PC-9 (cell line): Measurements from ENCODE around the gene AMZ1. TPM values are rescaled to one million over a fixed set of nuclear protein-coding genes. Genes with fewer than 3 reads are reported as not detected.

ENCODE experiments used
- BruUV-seq: library from RNA; stranded (reverse); fragments of 400-500 nt; replicated peaks from 2 replicates; lab custom pipeline; 2021; lab: Mats Ljungman, UMichigan
- CTCF ChIA-PET: fragments of 300-600 bp; sonication (Branson Sonifier 250); formaldehyde crosslinking; loops from one replicate; lab custom pipeline; 2022; ENCODE audit warnings: antibody characterized with exemption; lab: Charles Lee
- POLR2A ChIA-PET: fragments of 300-600 bp; sonication (Branson Sonifier 250); formaldehyde crosslinking; loops from one replicate; lab custom pipeline; 2022; ENCODE audit warnings: antibody characterized with exemption; ENCODE audit not compliant: unreplicated experiment; lab: Charles Lee
- DNase-seq, 2 experiments: peaks; one replicate each; pipeline versions ENCODE4 v3.0.0 to v3.0.0-alpha.2; 2015 to 2022; ENCODE audit warnings: mixed read lengths in 1 of 2
- H2AFZ ChIP-seq: fragments of 200-600 bp; sonication (generic); 2 replicates; pipeline ENCODE4 v1.8.1; 2017; ENCODE audit warnings: antibody characterized with exemption
- H3F3A ChIP-seq: fragments of 200-600 bp; sonication (generic); 2 replicates; pipeline ENCODE4 v1.8.1; 2017; ENCODE audit warnings: antibody characterized with exemption, mild to moderate bottlenecking, low read depth; ENCODE audit not compliant: insufficient read depth
- H3K27ac ChIP-seq: fragments of 200-600 bp; sonication (generic); 2 replicates; pipeline ENCODE4 v1.6.1; 2016; ENCODE audit warnings: mixed run types
- H3K27me3 ChIP-seq: fragments of 200-600 bp; sonication (generic); 2 replicates; pipeline ENCODE4 v1.6.1; 2016; ENCODE audit warnings: low read depth, mixed run types; ENCODE audit not compliant: insufficient read depth
- H3K36me3 ChIP-seq: fragments of 200-600 bp; sonication (generic); 2 replicates; pipeline ENCODE4 v1.6.1; 2016; ENCODE audit warnings: low read depth, mixed run types
- H3K4me1 ChIP-seq: fragments of 200-600 bp; sonication (generic); replicated peaks from 2 replicates; pipeline ENCODE4 v1.6.1; 2016; ENCODE audit warnings: mixed run types; ENCODE audit not compliant: insufficient read depth
- H3K4me2 ChIP-seq: fragments of 200-600 bp; sonication (generic); 2 replicates; pipeline ENCODE4 v1.6.1; 2017; ENCODE audit warnings: mixed run types
- H3K4me3 ChIP-seq: fragments of 200-600 bp; sonication (generic); 2 replicates; pipeline ENCODE4 v1.6.1; 2016; ENCODE audit warnings: mixed run types
- H3K79me2 ChIP-seq: fragments of 200-600 bp; sonication (generic); 2 replicates; pipeline ENCODE4 v1.6.1; 2017; ENCODE audit warnings: low read depth, mixed run types
- H3K9me2 ChIP-seq: fragments of 200-600 bp; sonication (generic); 2 replicates; pipeline ENCODE4 v1.8.1; 2017; ENCODE audit warnings: mild to moderate bottlenecking; ENCODE audit not compliant: insufficient read depth
- H3K9me3 ChIP-seq: fragments of 200-600 bp; sonication (generic); 2 replicates; pipeline ENCODE4 v1.8.1; 2016; ENCODE audit warnings: low read depth; ENCODE audit not compliant: insufficient read depth
- H4K20me1 ChIP-seq: fragments of 200-600 bp; sonication (generic); 2 replicates; pipeline ENCODE4 v1.8.1; 2017; ENCODE audit not compliant: insufficient read depth
- CTCF ChIP-seq: fragments of 200-600 bp; sonication (generic); conservative IDR thresholded peaks from 2 replicates; pipeline ENCODE4 v1.6.1; 2017; ENCODE audit warnings: mixed run types, antibody characterized with exemption, mild to moderate bottlenecking, moderate library complexity
- EZH2 ChIP-seq: fragments of 200-600 bp; sonication (generic); IDR thresholded peaks from 2 replicates; pipeline ENCODE4 v1.8.0; 2017; ENCODE audit warnings: antibody characterized with exemption, low read depth
- intact Hi-C: fragments of 100-400 bp; cut with micrococcal nuclease; formaldehyde crosslinking; loops from one replicate; pipeline ENCODE4 v1.10.0; 2022; ENCODE audit not compliant: unreplicated experiment
- total RNA-seq: library from RNA; stranded (reverse); gene quantifications from 2 replicates; pipeline ENCODE4 v1.2.3, GENCODE V29; 2021

Gene AMZ1
- total RNA-seq, 1 experiment from 2014 or later = not detected

DNA sequence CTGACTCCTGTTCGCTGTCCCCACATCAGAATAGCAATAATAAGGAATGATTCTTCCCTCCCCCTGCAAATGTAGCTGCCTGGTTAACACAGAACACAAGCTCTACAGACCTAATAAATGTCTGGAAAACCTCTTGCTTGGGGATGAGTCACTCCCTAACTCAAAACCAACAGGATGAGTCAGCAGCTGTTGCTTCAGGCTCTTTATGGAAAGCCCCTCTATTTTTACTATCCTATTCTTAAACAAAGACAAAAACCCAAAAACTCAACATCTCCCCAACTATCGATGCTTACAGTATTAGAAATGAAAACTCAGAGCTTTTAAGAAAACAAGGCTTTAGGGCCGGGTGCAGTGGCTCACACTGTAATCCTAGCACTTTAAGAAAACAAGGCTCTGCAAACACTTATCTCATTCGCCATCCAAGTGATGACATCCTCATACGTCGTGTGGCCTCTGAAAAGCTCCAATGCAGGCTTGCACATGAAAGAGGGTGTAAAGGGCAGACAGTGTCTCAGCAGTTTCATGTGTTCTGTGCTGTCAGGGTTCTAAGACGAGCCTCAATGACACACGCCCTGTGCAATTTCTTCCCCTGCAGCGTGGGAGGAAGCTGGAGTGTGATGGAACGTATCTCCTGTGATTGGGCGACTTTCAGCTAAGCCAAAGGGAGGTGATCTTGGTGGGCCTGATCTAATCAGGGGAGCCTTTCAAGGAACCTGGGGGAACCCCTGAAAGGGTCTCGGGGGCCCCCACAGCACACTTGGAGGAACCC, 70.1 kb downstream of the AMZ1 start:
- POLR2A ChIA-PET = interaction anchor here (0.6 to 0.7 kb wide), 5 partner anchors 18 to 89 kb away, joined by 3 to 29 read pairs (median 6); no protein-coding TSS in a partner anchor
- no peaks in the 10 kb centered on the region for H3K9me3 ChIP-seq
- H3F3A ChIP-seq = peaks cover 67% of the 10 kb centered on the region
- H3K27ac ChIP-seq = peak overlapping the region; percentile 93
- peaks cover 67% of the 10 kb centered on the region for H3K79me2 ChIP-seq
- TF ChIP-seq EZH2 = no peak
- no peak for TF ChIP-seq CTCF
- no peaks in the 10 kb centered on the region for H4K20me1 ChIP-seq
- no peak overlapping the region for H2AFZ ChIP-seq
- no peaks in the 10 kb centered on the region for H3K9me2 ChIP-seq
- H3K4me3 ChIP-seq = peak overlapping the region; percentile 37; the same call in 1 of the 2 replicates
- no TSS peak for BruUV-seq
- DNase-seq = peak; percentile 60 to 93
- peaks cover 19% of the 10 kb centered on the region for H3K36me3 ChIP-seq
- peak overlapping the region; percentile 75 for H3K4me2 ChIP-seq
- peaks cover 60% of the 10 kb centered on the region for H3K4me1 ChIP-seq
- intact Hi-C loops = loop anchor here (1.0 to 5.0 kb wide), 4 partner anchors 25 to 87 kb away; partner anchors contain the start of gene GNA12
- H3K27me3 ChIP-seq = no peaks in the 10 kb centered on the region
- CTCF ChIA-PET = interaction anchor here (0.6 to 1.4 kb wide), 7 partner anchors 20 to 108 kb away, joined by 3 to 10 read pairs (median 4); no protein-coding TSS in a partner anchor

DNA sequence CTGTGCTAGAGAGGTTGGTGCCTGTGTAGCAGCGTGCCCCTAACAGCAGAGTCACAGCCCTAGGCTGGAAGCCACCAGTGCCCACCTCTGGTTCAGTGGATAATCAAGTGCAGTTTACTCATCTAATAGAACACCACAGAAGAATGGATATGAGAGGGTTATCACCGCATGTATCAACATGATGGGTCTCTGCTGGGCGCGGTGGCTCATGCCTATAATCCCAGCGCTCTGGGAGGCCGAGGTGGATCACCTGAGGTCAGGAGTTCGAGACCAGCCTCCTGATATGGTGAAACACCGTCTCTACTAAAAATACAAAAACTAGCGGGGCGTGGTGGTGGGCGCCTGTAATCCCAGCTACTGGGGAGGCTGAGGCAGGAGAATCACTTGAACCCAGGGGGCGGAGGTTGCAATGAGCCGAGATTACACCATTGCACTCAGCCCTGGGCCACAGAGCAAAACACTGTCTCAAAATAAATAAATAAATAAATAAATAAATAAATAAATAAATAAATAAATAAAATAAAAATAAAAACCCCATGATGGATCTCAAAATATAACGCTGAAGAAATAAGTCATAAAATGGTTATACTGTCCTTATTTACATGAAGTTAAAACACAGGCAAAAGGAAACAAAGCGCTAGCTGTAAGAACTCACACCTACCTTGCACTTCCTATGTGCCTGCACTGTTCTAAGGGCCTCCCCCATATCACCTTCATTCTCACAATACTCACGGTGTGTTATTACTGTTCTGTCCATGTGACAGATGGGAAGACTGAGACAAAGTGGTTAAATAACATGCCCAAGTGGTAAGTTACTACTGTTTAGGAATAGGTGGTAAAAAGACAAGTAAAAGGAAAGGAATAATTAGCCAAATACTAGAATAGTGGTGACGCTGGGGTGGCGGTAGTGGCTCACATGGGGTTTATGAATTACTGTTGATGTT, 70.9 kb downstream of the AMZ1 start:
- no peaks in the 10 kb centered on the region for H3K27me3 ChIP-seq
- no peaks in the 10 kb centered on the region for H3K9me3 ChIP-seq
- H3K4me3 ChIP-seq = peak overlapping the region; percentile 37; the same call in 1 of the 2 replicates
- H3K27ac ChIP-seq = peak overlapping the region; percentile 93
- TF ChIP-seq EZH2 (no peak), CTCF (no peak)
- peaks cover 19% of the 10 kb centered on the region for H3K36me3 ChIP-seq
- peaks cover 60% of the 10 kb centered on the region for H3K4me1 ChIP-seq
- peak overlapping the region; percentile 75 for H3K4me2 ChIP-seq
- H3K9me2 ChIP-seq = no peaks in the 10 kb centered on the region
- H4K20me1 ChIP-seq = no peaks in the 10 kb centered on the region
- H3K79me2 ChIP-seq = peaks cover 62% of the 10 kb centered on the region
- intact Hi-C loops = loop anchor here (2.0 to 5.0 kb wide), 3 partner anchors 43 to 86 kb away; partner anchors contain the start of gene GNA12
- no peak for DNase-seq
- H2AFZ ChIP-seq = no peak overlapping the region
- H3F3A ChIP-seq = peaks cover 63% of the 10 kb centered on the region
- ChIA-PET CTCF (interaction anchor here (1.4 kb wide), 1 partner anchor 26 kb away, joined by 4 read pairs; no protein-coding TSS in a partner anchor), POLR2A (no interaction called here)
- TSS peak; percentile 63 for BruUV-seq

DNA sequence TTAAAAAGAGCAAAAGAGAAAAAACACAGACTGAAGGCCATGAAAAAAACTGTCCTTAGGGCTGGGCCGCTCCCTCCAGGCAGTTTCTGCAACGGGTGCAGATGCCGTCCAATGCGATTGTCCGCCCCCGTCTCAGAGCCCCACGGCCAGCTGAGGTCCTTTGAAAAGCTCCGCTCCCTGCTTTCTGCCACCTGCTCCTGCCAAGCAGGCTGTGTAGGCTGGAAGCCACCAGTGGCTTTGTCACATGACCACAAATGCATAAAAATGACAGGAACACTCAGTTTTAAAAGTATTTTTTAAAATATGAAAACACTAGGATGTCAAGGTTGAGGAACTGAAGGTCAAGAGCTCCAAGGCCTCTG, 71.7 kb downstream of the AMZ1 start:
- H3K79me2 ChIP-seq = peaks cover 60% of the 10 kb centered on the region
- POLR2A ChIA-PET = no interaction called here
- no peaks in the 10 kb centered on the region for H3K27me3 ChIP-seq
- no peak for DNase-seq
- TF ChIP-seq CTCF = no peak
- TF ChIP-seq EZH2 = no peak
- H3K4me3 ChIP-seq = no peak overlapping the region
- H3K27ac ChIP-seq = peak overlapping the region; percentile 93
- no peaks in the 10 kb centered on the region for H3K9me2 ChIP-seq
- H3K36me3 ChIP-seq = peaks cover 19% of the 10 kb centered on the region
- intact Hi-C loops = loop anchor here (2.0 to 5.0 kb wide), 3 partner anchors 43 to 85 kb away; partner anchors contain the start of gene GNA12
- H3F3A ChIP-seq = peaks cover 63% of the 10 kb centered on the region
- BruUV-seq = no TSS peak
- no peak overlapping the region for H2AFZ ChIP-seq
- H3K4me2 ChIP-seq = peak overlapping the region; percentile 44; the same call in 1 of the 2 replicates
- CTCF ChIA-PET = no interaction called here
- H3K9me3 ChIP-seq = no peaks in the 10 kb centered on the region
- H4K20me1 ChIP-seq = no peaks in the 10 kb centered on the region
- peaks cover 60% of the 10 kb centered on the region for H3K4me1 ChIP-seq
